Natural killer cell (primary cell): ENCODE measurements around the gene COMMD7. TPM values are rescaled to one million over a fixed set of nuclear protein-coding genes. Genes with fewer than 3 reads are reported as not detected.

Experiments
- ATAC-seq, 3 donors: fragments of 150-1000 bp in 2 of 3; fragments of 200-7000 bp in 1 of 3; cut with Tn5 transposase; 1 replicate in 1 of 3; 2 replicates in 2 of 3; pipeline ENCODE4 v1.10.0; 2021; ENCODE audit warnings: mild to moderate bottlenecking in 2 of 3, moderate library complexity in 2 of 3
- DNase-seq, 2 donors: peaks; one replicate each; pipeline versions ENCODE4 v3.0.0 to v3.0.0-alpha.2; 2013 to 2021; ENCODE audit warnings: mixed read lengths in 1 of 2
- H3K27ac ChIP-seq: one replicate; pipeline ENCODE4 v1.5.1; 2013; ENCODE audit warnings: mild to moderate bottlenecking, low read length
- H3K27me3 ChIP-seq: one replicate; pipeline ENCODE4 v1.6.1; 2013; ENCODE audit warnings: low read length; ENCODE audit not compliant: control insufficient read depth, insufficient read depth
- H3K36me3 ChIP-seq: one replicate; pipeline ENCODE4 v1.6.1; 2013; ENCODE audit warnings: low read length; ENCODE audit not compliant: control insufficient read depth, insufficient read depth
- H3K4me1 ChIP-seq: one replicate; pipeline ENCODE4 v1.6.1; 2013; ENCODE audit warnings: low read length; ENCODE audit not compliant: control insufficient read depth, insufficient read depth
- H3K4me3 ChIP-seq: one replicate; pipeline ENCODE4 v1.5.1; 2013; ENCODE audit warnings: low read length
- H3K9me3 ChIP-seq: one replicate; pipeline ENCODE4 v1.6.1; 2013; ENCODE audit warnings: low read length; ENCODE audit not compliant: control insufficient read depth, insufficient read depth
- H3K27ac Mint-ChIP-seq, 2 donors: one replicate each; pipeline ENCODE4 v1.8.0; 2022; ENCODE audit warnings: mild to moderate bottlenecking in 2 of 2, mixed read lengths in 2 of 2, moderate library complexity in 1 of 2
- H3K27me3 Mint-ChIP-seq, 2 donors: one replicate each; pipeline ENCODE4 v1.8.0; 2022; ENCODE audit warnings: low read depth in 2 of 2, mixed read lengths in 2 of 2
- H3K36me3 Mint-ChIP-seq: one replicate; pipeline ENCODE4 v1.8.0; 2022; ENCODE audit warnings: mixed read lengths
- H3K4me1 Mint-ChIP-seq, 2 donors: one replicate each; pipeline ENCODE4 v1.8.0; 2022; ENCODE audit warnings: mixed read lengths in 2 of 2
- H3K4me3 Mint-ChIP-seq: one replicate; pipeline ENCODE4 v1.8.0; 2022; ENCODE audit warnings: mild to moderate bottlenecking, moderate library complexity, mixed read lengths
- H3K9me3 Mint-ChIP-seq, 2 donors: one replicate each; pipeline ENCODE4 v1.8.0; 2022; ENCODE audit warnings: mixed read lengths in 2 of 2
- CTCF ChIP-seq: fragments of 200-600 bp; IDR thresholded peaks from one replicate; pipeline ENCODE4 v1.8.0; 2022; ENCODE audit warnings: antibody characterized with exemption
- WGBS: methylation state at CpG from one replicate; pipeline ENCODE4 v1.1.7; 2013; ENCODE audit warnings: missing lambda C conversion rate; ENCODE audit not compliant: insufficient coverage; 5-methylcytosine and 5-hydroxymethylcytosine counted together
- intact Hi-C: fragments of 100-400 bp; cut with micrococcal nuclease; formaldehyde crosslinking; loops from one replicate; pipeline ENCODE4 v1.14.2; 2022
- total RNA-seq, 4 donors: library from RNA; stranded (reverse); fragments of 120-200 nt in 1 of 4; gene quantifications; one replicate each; pipeline versions ENCODE4 v1.2.3 to v1.2.4, GENCODE V29; 2013 to 2022

Gene COMMD7
- total RNA-seq, 3 donors from 2014 or later (not counting 1 experiment from before 2014, with no cell fraction given) = 56.7 to 72.1 (median 68.1) TPM

- ATAC-seq = no peak
- no peaks in the 10 kb centered on the region for H3K36me3 Mint-ChIP-seq
- intact Hi-C loops = loop anchor here (2.0 to 5.0 kb wide), 3 partner anchors 154 to 507 kb away; no protein-coding TSS in a partner anchor
- no peaks in the 10 kb centered on the region for H3K27me3 ChIP-seq
- no peaks in the 10 kb centered on the region for H3K27me3 Mint-ChIP-seq
- WGBS = 90% methylated on average over 3 of the region's 3 CpGs
- no peak for DNase-seq
- H3K4me3 Mint-ChIP-seq = no peak overlapping the region
- peaks cover 6% of the 10 kb centered on the region for H3K4me1 ChIP-seq
- peaks cover 7 to 13% of the 10 kb centered on the region in 2 donors for H3K4me1 Mint-ChIP-seq
- no peaks in the 10 kb centered on the region for H3K36me3 ChIP-seq
- no peak for TF ChIP-seq CTCF
- H3K4me3 ChIP-seq = no peak overlapping the region
- no peaks in the 10 kb centered on the region for H3K9me3 Mint-ChIP-seq
- H3K27ac ChIP-seq = no peak overlapping the region
- H3K27ac Mint-ChIP-seq = no peak overlapping the region
- H3K9me3 ChIP-seq = no peaks in the 10 kb centered on the region
These were observed 47.4 kb upstream of the COMMD7 start for GRCh38 chr20:32790751-32791057.

GRCh38 chr20:32789896-32790750 is 46.9 kb upstream of the COMMD7 start:
- Mint-ChIP-seq H3K27me3 (no peaks in the 10 kb centered on the region), H3K36me3 (no peaks in the 10 kb centered on the region), H3K4me3 (no peak overlapping the region), H3K27ac (no peak overlapping the region), H3K4me1 (peaks cover 7 to 13% of the 10 kb centered on the region in 2 donors), H3K9me3 (no peaks in the 10 kb centered on the region)
- H3K27me3 ChIP-seq = no peaks in the 10 kb centered on the region
- intact Hi-C loops = loop anchor here (2.0 to 5.0 kb wide), 3 partner anchors 155 to 507 kb away; no protein-coding TSS in a partner anchor
- DNase-seq (peak; percentile 60 to 85), ATAC-seq (peak; percentile 85 to 99 (median 96))
- peak; percentile 94 for TF ChIP-seq CTCF
- H3K27ac ChIP-seq = no peak overlapping the region
- no peaks in the 10 kb centered on the region for H3K9me3 ChIP-seq
- H3K4me3 ChIP-seq = no peak overlapping the region
- H3K36me3 ChIP-seq = no peaks in the 10 kb centered on the region
- H3K4me1 ChIP-seq = peaks cover 6% of the 10 kb centered on the region
- 63% methylated on average over 5 of the region's 6 CpGs for WGBS

- no peaks in the 10 kb centered on the region for H3K27me3 Mint-ChIP-seq
- WGBS = 89% methylated on average over 16 of the region's 16 CpGs
- ATAC-seq (no peak), DNase-seq (no peak)
- Histone ChIP-seq H3K4me3 (no peak overlapping the region), H3K36me3 (no peaks in the 10 kb centered on the region), H3K27me3 (no peaks in the 10 kb centered on the region), H3K9me3 (no peaks in the 10 kb centered on the region), H3K4me1 (no peaks in the 10 kb centered on the region), H3K27ac (no peak overlapping the region)
- H3K9me3 Mint-ChIP-seq = no peaks in the 10 kb centered on the region
- intact Hi-C loops = no loop called here
- no peak overlapping the region for H3K4me3 Mint-ChIP-seq
- no peak overlapping the region for H3K27ac Mint-ChIP-seq
- TF ChIP-seq CTCF = no peak
- H3K4me1 Mint-ChIP-seq = peaks cover 7 to 13% of the 10 kb centered on the region in 2 donors
- no peaks in the 10 kb centered on the region for H3K36me3 Mint-ChIP-seq
These were observed 43.9 kb upstream of the COMMD7 start for GRCh38 chr20:32787168-32787567.
